Uterus (tissue), 4 donors: ENCODE data around the gene JTB. TPM values are rescaled to one million over a fixed set of nuclear protein-coding genes. Genes with fewer than 3 reads are reported as not detected.

ENCODE experiments used
- DNase-seq, 2 donors: peaks; one replicate each; pipeline ENCODE4 v3.0.0-alpha.2; 2019 to 2020
- H3K27ac ChIP-seq, 2 donors: fragments of 200-600 bp; sonication (generic); 1 replicate in 1 of 2; 2 replicates in 1 of 2; pipeline ENCODE4 v1.5.1; 2016 to 2018
- H3K27me3 ChIP-seq, 2 donors: fragments of 200-600 bp; sonication (generic); one replicate each; pipeline ENCODE4 v1.5.1; 2018 to 2019; ENCODE audit warnings: control low read depth in 1 of 2
- H3K36me3 ChIP-seq, 2 donors: fragments of 200-600 bp; sonication (generic); one replicate each; pipeline ENCODE4 v1.5.1; 2019; ENCODE audit warnings: control low read depth in 1 of 2
- H3K4me1 ChIP-seq, 2 donors: fragments of 200-600 bp; sonication (generic); one replicate each; pipeline ENCODE4 v1.5.1; 2018 to 2019; ENCODE audit warnings: control low read depth in 1 of 2
- H3K4me3 ChIP-seq, 2 donors: fragments of 200-600 bp; sonication (generic); 1 replicate in 1 of 2; 2 replicates in 1 of 2; pipeline ENCODE4 v1.5.1; 2018 to 2019; ENCODE audit warnings: mild to moderate bottlenecking in 1 of 2
- H3K9me3 ChIP-seq, 2 donors: fragments of 200-600 bp; sonication (generic); one replicate each; pipeline ENCODE4 v1.5.1; 2019; ENCODE audit warnings: control low read depth in 1 of 2
- CTCF ChIP-seq, 4 experiments: fragments of 200-600 bp in 2 of 4; fragments of 450-650 bp in 2 of 4; sonication (generic) in 2 of 4; IDR thresholded peaks; one replicate each; pipeline ENCODE4 v1.5.1; 2016 to 2019; ENCODE audit warnings: antibody characterized with exemption in 4 of 4, mild to moderate bottlenecking in 2 of 4, moderate library complexity in 1 of 4
- POLR2A ChIP-seq, 2 donors: fragments of 450-650 bp; IDR thresholded peaks; one replicate each; pipeline ENCODE4 v1.6.1; 2016; ENCODE audit warnings: antibody characterized with exemption in 2 of 2, mild to moderate bottlenecking in 1 of 2, moderate library complexity in 1 of 2
- intact Hi-C: fragments of 100-400 bp; cut with DNase I; formaldehyde crosslinking; loops from one replicate; pipeline ENCODE4 v1.15.1; 2023; ENCODE audit warnings: low total_unique reads
- total RNA-seq, 4 donors: library from RNA; depleted of rRNA in 3 of 4; stranded (reverse); fragments of >200 nt in 3 of 4; gene quantifications; one replicate each; pipeline versions ENCODE4 v1.1.0 to v1.2.4, GENCODE V29; 2014 to 2023
- donor health status: DM: yes; HTN: yes; CAD: no.

Gene JTB
- total RNA-seq, 4 donors from 2014 or later: 91.1 to 253 (median 175) TPM

GRCh38 chr1:153937331-153937730 is 40.1 kb downstream of the JTB start:
- no peaks in the 10 kb centered on the region for H3K27me3 ChIP-seq
- H3K27ac ChIP-seq: no peak overlapping the region
- no peaks in the 10 kb centered on the region for H3K36me3 ChIP-seq
- intact Hi-C loops: no loop called here
- no peak for DNase-seq
- no peak overlapping the region for H3K4me3 ChIP-seq
- TF ChIP-seq CTCF (IDR thresholded peaks at IDR 0.05): no peak
- no peak for TF ChIP-seq POLR2A (IDR thresholded peaks at IDR 0.05)
- no peaks in the 10 kb centered on the region for H3K9me3 ChIP-seq
- H3K4me1 ChIP-seq: no peaks in the 10 kb centered on the region

- no peak overlapping the region for H3K4me3 ChIP-seq
- intact Hi-C loops: no loop called here
- no peak for DNase-seq
These were observed 41.3 kb downstream of the JTB start for GRCh38 chr1:153936011-153936802.

GRCh38 chr1:153934746-153935145 is 42.7 kb downstream of the JTB start:
- Histone ChIP-seq H3K4me3 (no peak overlapping the region), H3K9me3 (no peaks in the 10 kb centered on the region), H3K36me3 (no peaks in the 10 kb centered on the region), H3K27ac (no peak overlapping the region), H3K4me1 (no peaks in the 10 kb centered on the region), H3K27me3 (no peaks in the 10 kb centered on the region)
- no peak for TF ChIP-seq POLR2A (IDR thresholded peaks at IDR 0.05)
- no peak for TF ChIP-seq CTCF (IDR thresholded peaks at IDR 0.05)
- intact Hi-C loops: no loop called here
- DNase-seq: peak in 1 of 2 donors; percentile 4

More at GRCh38 chr1:153936011-153936802, 41.3 kb downstream of the JTB start:
- Histone ChIP-seq H3K27me3 (no peaks in the 10 kb centered on the region), H3K36me3 (no peaks in the 10 kb centered on the region), H3K9me3 (no peaks in the 10 kb centered on the region), H3K27ac (no peak overlapping the region), H3K4me1 (no peaks in the 10 kb centered on the region)
- TF ChIP-seq CTCF (IDR thresholded peaks at IDR 0.05) (no peak), POLR2A (IDR thresholded peaks at IDR 0.05) (no peak)

- Histone ChIP-seq H3K27me3 (no peaks in the 10 kb centered on the region), H3K4me1 (no peaks in the 10 kb centered on the region), H3K4me3 (no peak overlapping the region), H3K27ac (no peak overlapping the region), H3K9me3 (no peaks in the 10 kb centered on the region), H3K36me3 (no peaks in the 10 kb centered on the region)
- intact Hi-C loops: no loop called here
- no peak for DNase-seq
- TF ChIP-seq CTCF (IDR thresholded peaks at IDR 0.05) (no peak), POLR2A (IDR thresholded peaks at IDR 0.05) (no peak)
These were observed 43.5 kb downstream of the JTB start for GRCh38 chr1:153933955-153934354.

- intact Hi-C loops: no loop called here
- no peaks in the 10 kb centered on the region for H3K27me3 ChIP-seq
- no peaks in the 10 kb centered on the region for H3K36me3 ChIP-seq
- no peaks in the 10 kb centered on the region for H3K9me3 ChIP-seq
- no peak overlapping the region for H3K27ac ChIP-seq
- no peaks in the 10 kb centered on the region for H3K4me1 ChIP-seq
- no peak for TF ChIP-seq CTCF (IDR thresholded peaks at IDR 0.05)
- no peak for TF ChIP-seq POLR2A (IDR thresholded peaks at IDR 0.05)
- no peak overlapping the region for H3K4me3 ChIP-seq
- peak in 1 of 2 donors; percentile 10 for DNase-seq
These were observed 44.0 kb downstream of the JTB start for GRCh38 chr1:153933430-153933829.
